Stimulated activated CD8-positive, alpha-beta memory T cell treated with anti-CD3 and anti-CD28 coated beads, Interleukin-12 subunit alpha, Interleukin-12 subunit beta, amount 100 ng/mL, for 1 hour (primary cell): ENCODE data around the gene BPNT1.
"Not testable (repeated sequence)": the region's sequence is repeated elsewhere in the genome, so short reads cannot be mapped to it uniquely, and the experiment has no call there.

ENCODE experiments used
- DNase-seq: peaks from one replicate; pipeline ENCODE4 v3.0.0-alpha.2; 2020; ENCODE audit warnings: low read depth

The BPNT1 gene

GRCh38 chr1:220089650-220090556 is at the start of gene BPNT1:
Gene BPNT1, minus strand, starts transcription at chr1:220089788. Its CDS starts 9,942 bp downstream, at chr1:220079846.
- peak; percentile 98 for DNase-seq

- DNase-seq: no peak
These were observed 47.6 kb upstream of the BPNT1 start for GRCh38 chr1:220137019-220137786.

- no peak for DNase-seq
These were observed 46.2 kb upstream of the BPNT1 start for GRCh38 chr1:220135755-220136154.

GRCh38 chr1:220129479-220130210 is 40.1 kb upstream of the BPNT1 start:
- DNase-seq: no peak

- no peak for DNase-seq
These were observed 37.5 kb upstream of the BPNT1 start for GRCh38 chr1:220127076-220127475.

- no peak for DNase-seq
These were observed 35.0 kb upstream of the BPNT1 start for GRCh38 chr1:220124542-220124941.

GRCh38 chr1:220123889-220124288 is 34.3 kb upstream of the BPNT1 start:
- no peak for DNase-seq

GRCh38 chr1:220123066-220123465 is 33.5 kb upstream of the BPNT1 start:
- no peak for DNase-seq

- no peak for DNase-seq
These were observed 32.4 kb upstream of the BPNT1 start for GRCh38 chr1:220121791-220122530.

GRCh38 chr1:220119043-220119512 is 29.5 kb upstream of the BPNT1 start:
- no peak for DNase-seq

- no peak for DNase-seq
These were observed 23.6 kb upstream of the BPNT1 start for GRCh38 chr1:220113136-220113695.

GRCh38 chr1:220112600-220112999 is 23.0 kb upstream of the BPNT1 start:
- not testable (repeated sequence) for DNase-seq

- not testable (repeated sequence) for DNase-seq
These were observed 20.9 kb upstream of the BPNT1 start for GRCh38 chr1:220110473-220110872.

GRCh38 chr1:220099826-220100225 is 10.2 kb upstream of the BPNT1 start:
- no peak for DNase-seq

GRCh38 chr1:220094016-220094911 is 4.7 kb upstream of the BPNT1 start, which contains the start of gene IARS2:
Gene IARS2, plus strand, starts transcription at chr1:220094132. Its CDS starts 85 bp downstream, at chr1:220094217.
- peak; percentile 89 for DNase-seq

- no peak for DNase-seq
These were observed 3.9 kb upstream of the BPNT1 start for GRCh38 chr1:220093361-220094015.

GRCh38 chr1:220092694-220093093 is 3.1 kb upstream of the BPNT1 start:
- DNase-seq: no peak

- DNase-seq: not testable (repeated sequence)
These were observed 3.3 kb downstream of the BPNT1 start for GRCh38 chr1:220086261-220086686.

- DNase-seq: no peak
These were observed 5.1 kb downstream of the BPNT1 start for GRCh38 chr1:220084460-220084859.
